A673 (cell line): ENCODE measurements around the gene LRPPRC. TPM values are rescaled to one million over a fixed set of nuclear protein-coding genes. Genes with fewer than 3 reads are reported as not detected.

ENCODE experiments used
- BruUV-seq: library from RNA; stranded (reverse); fragments of 400-500 nt; replicated peaks from 2 replicates; lab custom pipeline; 2021; lab: Mats Ljungman, UMichigan
- CTCF ChIA-PET: fragments of 300-600 bp; sonication (Branson Sonifier 250); formaldehyde crosslinking; loops from one replicate; lab custom pipeline; 2022; ENCODE audit warnings: antibody characterized with exemption; lab: Charles Lee
- POLR2A ChIA-PET: fragments of 300-600 bp; sonication (Branson Sonifier 250); formaldehyde crosslinking; loops from one replicate; lab custom pipeline; 2022; ENCODE audit warnings: antibody characterized with exemption; ENCODE audit not compliant: low non-redundant PET; lab: Charles Lee
- DNase-seq: peaks from one replicate; pipeline ENCODE4 v3.0.0-alpha.2; 2015; ENCODE audit warnings: low spot score
- H3K27ac ChIP-seq: fragments of 200-600 bp; sonication (generic); 2 replicates; pipeline ENCODE4 v1.5.1; 2016; ENCODE audit warnings: mixed run types, low read depth, mild to moderate bottlenecking, mixed read lengths, antibody characterized with exemption, low read length; ENCODE audit not compliant: poor library complexity, severe bottlenecking
- H3K27me3 ChIP-seq: fragments of 200-600 bp; sonication (generic); replicated peaks from 2 replicates; pipeline ENCODE4 v1.6.1; 2017; ENCODE audit warnings: mixed run types, low read depth, mild to moderate bottlenecking, mixed read lengths, antibody characterized with exemption, low read length; ENCODE audit not compliant: insufficient read depth, poor library complexity
- H3K36me3 ChIP-seq: fragments of 200-600 bp; sonication (generic); 2 replicates; pipeline ENCODE4 v1.6.1; 2016; ENCODE audit warnings: mixed run types, mild to moderate bottlenecking, mixed read lengths, antibody characterized with exemption, low read length; ENCODE audit not compliant: insufficient read depth, poor library complexity, severe bottlenecking
- H3K4me1 ChIP-seq: fragments of 200-600 bp; sonication (generic); 2 replicates; pipeline ENCODE4 v1.6.1; 2017; ENCODE audit warnings: mixed run types, mild to moderate bottlenecking, mixed read lengths, antibody characterized with exemption, low read length; ENCODE audit not compliant: insufficient read depth, poor library complexity, severe bottlenecking
- H3K4me3 ChIP-seq: fragments of 200-600 bp; sonication (generic); 2 replicates; pipeline ENCODE4 v1.5.1; 2016; ENCODE audit warnings: low read depth, mixed run types, mild to moderate bottlenecking, mixed read lengths, low read length; ENCODE audit not compliant: poor library complexity, severe bottlenecking
- H3K9me3 ChIP-seq: fragments of 200-600 bp; sonication (generic); 2 replicates; pipeline ENCODE4 v1.6.1; 2016; ENCODE audit warnings: mixed run types, low read depth, mild to moderate bottlenecking, mixed read lengths, antibody characterized with exemption, low read length; ENCODE audit not compliant: poor library complexity, severe bottlenecking
- CTCF ChIP-seq: fragments of 300-800, 200-600 bp; sonication (generic); conservative IDR thresholded peaks from 2 replicates; pipeline ENCODE4 v1.5.1; 2017; ENCODE audit warnings: low read depth, mild to moderate bottlenecking, antibody characterized with exemption, low read length, moderate library complexity, mixed read lengths
- EZH2 ChIP-seq: fragments of 200-600 bp; sonication (generic); IDR thresholded peaks from 2 replicates; pipeline ENCODE4 v1.6.1; 2017; ENCODE audit warnings: borderline replicate concordance, low read depth, mild to moderate bottlenecking, mixed read lengths, antibody characterized with exemption, low read length; ENCODE audit not compliant: poor library complexity, severe bottlenecking
- intact Hi-C: fragments of 100-400 bp; cut with micrococcal nuclease; formaldehyde crosslinking; loops from one replicate; pipeline ENCODE4 v1.10.0; 2022; ENCODE audit not compliant: unreplicated experiment
- total RNA-seq: library from RNA; stranded (reverse); gene quantifications from 2 replicates; pipeline ENCODE4 v1.2.3, GENCODE V29; 2021

LRPPRC gene
- total RNA-seq, 1 experiment from 2014 or later, result 144 TPM

GRCh38 chr2:43897492-43897891, 98.3 kb downstream of the LRPPRC start:
- no TSS peak for BruUV-seq
- intact Hi-C loops, result no loop called here
- Histone ChIP-seq H3K27ac (no peak overlapping the region), H3K9me3 (no peaks in the 10 kb centered on the region), H3K4me1 (peaks cover 6% of the 10 kb centered on the region), H3K4me3 (no peak overlapping the region), H3K27me3 (no peaks in the 10 kb centered on the region), H3K36me3 (peaks cover 83% of the 10 kb centered on the region)
- no peak for TF ChIP-seq CTCF
- no peak for TF ChIP-seq EZH2
- ChIA-PET POLR2A (no interaction called here), CTCF (no interaction called here)
- no peak for DNase-seq

- TF ChIP-seq EZH2 (no peak), CTCF (no peak)
- H3K27me3 ChIP-seq, result no peaks in the 10 kb centered on the region
- peaks cover 84% of the 10 kb centered on the region for H3K36me3 ChIP-seq
- intact Hi-C loops, result no loop called here
- H3K4me3 ChIP-seq, result no peak overlapping the region
- peaks cover 6% of the 10 kb centered on the region for H3K4me1 ChIP-seq
- ChIA-PET POLR2A (no interaction called here), CTCF (no interaction called here)
- DNase-seq, result no peak
- BruUV-seq, result no TSS peak
- H3K9me3 ChIP-seq, result no peaks in the 10 kb centered on the region
- no peak overlapping the region for H3K27ac ChIP-seq
These were observed 98.9 kb downstream of the LRPPRC start for GRCh38 chr2:43896906-43897305.

- Histone ChIP-seq H3K4me3 (no peak overlapping the region), H3K27me3 (no peaks in the 10 kb centered on the region), H3K27ac (no peak overlapping the region), H3K9me3 (no peaks in the 10 kb centered on the region), H3K36me3 (peaks cover 85% of the 10 kb centered on the region), H3K4me1 (peaks cover 6% of the 10 kb centered on the region)
- ChIA-PET CTCF (no interaction called here), POLR2A (no interaction called here)
- intact Hi-C loops, result no loop called here
- BruUV-seq, result no TSS peak
- no peak for TF ChIP-seq EZH2
- TF ChIP-seq CTCF, result no peak
- no peak for DNase-seq
These were observed 101.0 kb downstream of the LRPPRC start for GRCh38 chr2:43894743-43895142.
